Measurements from ENCODE around the gene STPG4. TPM values are rescaled to one million over a fixed set of nuclear protein-coding genes. Genes with fewer than 3 reads are reported as not detected.
"Not testable (repeated sequence)": the region's sequence is repeated elsewhere in the genome, so short reads cannot be mapped to it uniquely, and the experiment has no call there.

The STPG4 gene
- total RNA-seq, 4 donors from 2014 or later = 0.46 to 1.2 (median 0.63) TPM; not detected in 1

GRCh38 chr2:47129191-47129706, 25.9 kb downstream of the STPG4 start:
- no peak for TF ChIP-seq CTCF (IDR thresholded peaks at IDR 0.05)
- ATAC-seq (ENCODE audit: low FRiP score) = no peak
- no peak for DNase-seq (ENCODE audit: low spot score)

GRCh38 chr2:47128705-47129104, 26.4 kb downstream of the STPG4 start:
- TF ChIP-seq CTCF (IDR thresholded peaks at IDR 0.05) = no peak
- DNase-seq (ENCODE audit: low spot score) (no peak), ATAC-seq (ENCODE audit: low FRiP score) (no peak)

- no peak for ATAC-seq (ENCODE audit: low FRiP score)
- TF ChIP-seq CTCF (IDR thresholded peaks at IDR 0.05) = no peak
- DNase-seq (ENCODE audit: low spot score) = no peak
Observed at GRCh38 chr2:47127862-47128543, 27.1 kb downstream of the STPG4 start.

- ATAC-seq (ENCODE audit: low FRiP score) = no peak
- no peak for TF ChIP-seq CTCF (IDR thresholded peaks at IDR 0.05)
- DNase-seq (ENCODE audit: low spot score) = no peak
Observed at GRCh38 chr2:47126783-47127182, 28.3 kb downstream of the STPG4 start.

- ATAC-seq (ENCODE audit: low FRiP score); DNase-seq (ENCODE audit: low spot score): not testable (repeated sequence)
Observed at GRCh38 chr2:47124740-47125139, 30.4 kb downstream of the STPG4 start.

- not testable (repeated sequence) for ATAC-seq (ENCODE audit: low FRiP score); DNase-seq (ENCODE audit: low spot score)
Observed at GRCh38 chr2:47120424-47120823, 34.7 kb downstream of the STPG4 start.

- DNase-seq (ENCODE audit: low spot score) = no peak
- ATAC-seq (ENCODE audit: low FRiP score) = no peak
- TF ChIP-seq CTCF (IDR thresholded peaks at IDR 0.05) = no peak
Observed at GRCh38 chr2:47119001-47119400, 36.1 kb downstream of the STPG4 start.

GRCh38 chr2:47118581-47118980, 36.5 kb downstream of the STPG4 start:
- DNase-seq (ENCODE audit: low spot score) (no peak), ATAC-seq (ENCODE audit: low FRiP score) (no peak)
- TF ChIP-seq CTCF (IDR thresholded peaks at IDR 0.05) = no peak

Measured in omental fat pad (tissue), 4 donors.